Measurements from ENCODE around the gene UBR1. TPM values are rescaled to one million over a fixed set of nuclear protein-coding genes. Genes with fewer than 3 reads are reported as not detected.

UBR1 gene
- 30.3 and 39.9 TPM in 2 replicates for total RNA-seq

GRCh38 chr15:43105778-43106485 is at the start of gene UBR1:
Gene UBR1 (minus strand): TSS chr15:43106038. CDS start chr15:43106022, 16 bp downstream.

GRCh38 chr15:43133430-43134156 is 27.8 kb upstream of the UBR1 start, which contains the start of gene TMEM62:
Gene TMEM62 (plus strand): TSS chr15:43133586. CDS start chr15:43133803, 217 bp downstream.

GRCh38 chr15:42920519-42921341 is 185.1 kb downstream of the UBR1 start, which contains the start of gene TTBK2:
Gene TTBK2 (minus strand): TSS chr15:42920778. CDS start chr15:42878617, 42,161 bp downstream.

Other genes with a start within 250 kb of the UBR1 start
- gene TTBK2, start 185.3 kb downstream of the UBR1 start, total RNA-seq = 12.9 and 16.5 TPM in 2 replicates
- gene TMEM62, start 27.5 kb upstream of the UBR1 start, total RNA-seq = 12.7 and 12.8 TPM in 2 replicates
- 53.5 and 66.1 TPM in 2 replicates for gene CCNDBP1, start 79.4 kb upstream of the UBR1 start, total RNA-seq
- gene EPB42, start 115.0 kb upstream of the UBR1 start, total RNA-seq = 0.23 TPM in 1 of 2 replicates, not detected in the other
- gene TGM5, start 160.9 kb upstream of the UBR1 start, total RNA-seq = 0.26 TPM in 1 of 2 replicates, not detected in the other
- gene TGM7, start 196.2 kb upstream of the UBR1 start, total RNA-seq = not detected in 2 replicates
- gene LCMT2, start 224.5 kb upstream of the UBR1 start, total RNA-seq = 7.2 and 8.6 TPM in 2 replicates

Data from smooth muscle cell of the pulmonary artery (primary cell).